CD4-positive, alpha-beta T cell (primary cell): Measurements from ENCODE around the gene ELAC1. TPM values are rescaled to one million over a fixed set of nuclear protein-coding genes. Genes with fewer than 3 reads are reported as not detected.

Source experiments
- ATAC-seq: fragments of 200-7000 bp; cut with Tn5 transposase; one replicate; pipeline ENCODE4 v1.10.0; 2022; ENCODE audit warnings: mild to moderate bottlenecking; ENCODE audit not compliant: poor library complexity
- CTCF ChIA-PET: fragments of 350-600 bp; sonication (Branson Sonifier 250); formaldehyde crosslinking; loops from one replicate; lab custom pipeline; 2021; ENCODE audit warnings: antibody characterized with exemption, inconsistent platforms; lab: Charles Lee
- POLR2A ChIA-PET: fragments of 350-600 bp; sonication (Branson Sonifier 250); formaldehyde crosslinking; loops from one replicate; lab custom pipeline; 2021; ENCODE audit warnings: antibody characterized with exemption, inconsistent platforms; lab: Charles Lee
- DNase-seq, 14 experiments: peaks; one replicate each; pipeline ENCODE4 v3.0.0-alpha.2; 2013 to 2020; ENCODE audit warnings: mixed read lengths in 2 of 14
- H3K27ac ChIP-seq, 2 donors: one replicate each; pipeline versions ENCODE4 v1.5.1 to v1.7.0; 2013; ENCODE audit warnings: low read length in 2 of 2, low read depth in 1 of 2, mild to moderate bottlenecking in 1 of 2
- H3K27me3 ChIP-seq, 2 experiments: 1 replicate in 1 of 2; 2 replicates in 1 of 2; pipeline versions ENCODE4 v1.6.1 to v1.7.0; 2013; ENCODE audit warnings: low read length in 2 of 2, control low read depth in 1 of 2, mild to moderate bottlenecking in 1 of 2, moderate library complexity in 1 of 2; ENCODE audit not compliant: insufficient read depth in 2 of 2, control insufficient read depth in 1 of 2
- H3K36me3 ChIP-seq: one replicate; pipeline ENCODE4 v1.6.1; 2013; ENCODE audit warnings: low read length, control low read depth; ENCODE audit not compliant: insufficient read depth
- H3K4me1 ChIP-seq: one replicate; pipeline ENCODE4 v1.6.1; 2013; ENCODE audit warnings: low read length, control low read depth; ENCODE audit not compliant: insufficient read depth
- H3K4me3 ChIP-seq: one replicate; pipeline ENCODE4 v1.5.1; 2013; ENCODE audit warnings: mild to moderate bottlenecking, low read length, moderate library complexity
- H3K9me3 ChIP-seq, 2 experiments: 1 replicate in 1 of 2; 2 replicates in 1 of 2; pipeline versions ENCODE4 v1.6.1 to v1.7.0; 2013; ENCODE audit warnings: low read length in 2 of 2, mild to moderate bottlenecking in 2 of 2, control low read depth in 1 of 2, moderate library complexity in 1 of 2; ENCODE audit not compliant: control insufficient read depth in 1 of 2, insufficient read depth in 1 of 2
- H3K27ac Mint-ChIP-seq: one replicate; pipeline ENCODE4 v1.8.0; 2020; ENCODE audit warnings: mixed read lengths
- H3K27me3 Mint-ChIP-seq: one replicate; pipeline ENCODE4 v1.8.0; 2021; ENCODE audit warnings: mixed read lengths
- H3K36me3 Mint-ChIP-seq: one replicate; pipeline ENCODE4 v1.8.0; 2021; ENCODE audit warnings: low read depth, mixed read lengths
- H3K4me1 Mint-ChIP-seq: one replicate; pipeline ENCODE4 v1.8.0; 2021; ENCODE audit warnings: low read depth, mixed read lengths
- H3K4me3 Mint-ChIP-seq: one replicate; pipeline ENCODE4 v1.8.0; 2020; ENCODE audit warnings: mild to moderate bottlenecking, mixed read lengths
- H3K9me3 Mint-ChIP-seq: one replicate; pipeline ENCODE4 v1.8.0; 2020; ENCODE audit warnings: mixed read lengths
- CTCF ChIP-seq: fragments of 200-600 bp; IDR thresholded peaks from one replicate; pipeline ENCODE4 v1.8.0; 2022; ENCODE audit warnings: antibody characterized with exemption, mild to moderate bottlenecking
- intact Hi-C, 2 experiments: fragments of 100-400 bp; cut with DNase I in 1 of 2; cut with micrococcal nuclease in 1 of 2; formaldehyde crosslinking; loops; one replicate each; pipeline versions ENCODE4 v1.15.1 to v1.9.0; 2023 to 2025; cut with DNase I, micrococcal nuclease
- total RNA-seq, 174 experiments: library from RNA in 2 of 174; stranded (reverse) in 2 of 174; gene quantifications; one replicate each; pipeline ENCODE4 v1.2.3 and lab custom pipeline; 2021 to 2026

ELAC1 gene
- total RNA-seq, 2 experiments from 2014 or later = 3.0 to 4.6 TPM

- H3K4me3 ChIP-seq = no peak overlapping the region
- no peak overlapping the region for H3K27ac Mint-ChIP-seq
- peaks cover 45% of the 10 kb centered on the region for H3K36me3 Mint-ChIP-seq
- H3K27me3 Mint-ChIP-seq = no peaks in the 10 kb centered on the region
- ChIA-PET CTCF (interaction anchor here (1.0 kb wide), 1 partner anchor 10 kb away, joined by 4 read pairs; no protein-coding TSS in a partner anchor), POLR2A (interaction anchor here (1.3 kb wide), 1 partner anchor 56 kb away, joined by 3 read pairs; the partner anchor contains the start of gene SMAD4)
- peaks cover 0 to 5% of the 10 kb centered on the region in 2 experiments for H3K9me3 ChIP-seq
- H3K9me3 Mint-ChIP-seq = no peaks in the 10 kb centered on the region
- H3K27ac ChIP-seq = no peak overlapping the region
- ATAC-seq (no peak), DNase-seq (peak in 1 of 14 experiments; percentile 26)
- intact Hi-C loops = no loop called here
- H3K27me3 ChIP-seq = no peaks in the 10 kb centered on the region
- H3K4me3 Mint-ChIP-seq = no peak overlapping the region
- peaks cover 35% of the 10 kb centered on the region for H3K4me1 Mint-ChIP-seq
- H3K4me1 ChIP-seq = peaks cover 3% of the 10 kb centered on the region
- TF ChIP-seq CTCF = no peak
- H3K36me3 ChIP-seq = peaks cover 34% of the 10 kb centered on the region
Observed at GRCh38 chr18:50973367-50974126, 5.7 kb downstream of the ELAC1 start.

GRCh38 chr18:50977037-50977760 is 9.4 kb downstream of the ELAC1 start:
- POLR2A ChIA-PET = no interaction called here
- CTCF ChIA-PET = no interaction called here

DNA sequence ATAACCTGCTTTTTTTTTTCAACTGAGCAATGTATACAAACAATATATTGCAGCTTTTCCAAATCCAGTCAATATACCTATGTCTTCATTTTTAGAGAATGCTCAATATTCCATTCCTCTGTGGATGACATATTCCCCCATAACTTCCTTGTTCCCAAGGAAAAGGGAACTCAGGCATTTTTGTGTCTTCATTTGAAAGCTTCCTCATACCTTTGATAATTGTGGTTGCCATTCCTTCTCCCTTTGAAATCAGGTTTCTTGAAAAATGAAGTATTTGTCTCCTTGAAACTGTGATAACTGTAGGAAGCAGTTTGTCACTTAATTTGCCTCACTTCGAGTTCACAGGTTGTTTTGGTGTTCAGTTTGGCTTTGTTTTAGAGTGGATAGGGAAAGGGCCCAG is 13.5 kb downstream of the ELAC1 start:
- Histone ChIP-seq H3K4me3 (no peak overlapping the region), H3K9me3 (peaks cover 0 to 5% of the 10 kb centered on the region in 2 experiments), H3K4me1 (no peaks in the 10 kb centered on the region), H3K27me3 (no peaks in the 10 kb centered on the region), H3K27ac (no peak overlapping the region), H3K36me3 (peaks cover 33% of the 10 kb centered on the region)
- intact Hi-C loops = no loop called here
- ATAC-seq (no peak), DNase-seq (no peak)
- Mint-ChIP-seq H3K4me3 (no peak overlapping the region), H3K36me3 (peaks cover 84% of the 10 kb centered on the region), H3K4me1 (peaks cover 6% of the 10 kb centered on the region), H3K27ac (no peak overlapping the region), H3K27me3 (no peaks in the 10 kb centered on the region), H3K9me3 (no peaks in the 10 kb centered on the region)
- TF ChIP-seq CTCF = no peak
- ChIA-PET POLR2A (interaction anchor here (0.6 kb wide), 1 partner anchor 49 kb away, joined by 3 read pairs; the partner anchor contains the start of gene SMAD4), CTCF (no interaction called here)

More at GRCh38 chr18:50977037-50977760, 9.4 kb downstream of the ELAC1 start:
- Histone ChIP-seq H3K4me3 (no peak overlapping the region), H3K27ac (no peak overlapping the region), H3K4me1 (no peaks in the 10 kb centered on the region), H3K36me3 (peaks cover 39% of the 10 kb centered on the region), H3K9me3 (peaks cover 0 to 5% of the 10 kb centered on the region in 2 experiments), H3K27me3 (no peaks in the 10 kb centered on the region)
- H3K4me3 Mint-ChIP-seq = no peak overlapping the region
- H3K4me1 Mint-ChIP-seq = peaks cover 11% of the 10 kb centered on the region
- DNase-seq (no peak), ATAC-seq (no peak)
- no peak overlapping the region for H3K27ac Mint-ChIP-seq
- intact Hi-C loops = no loop called here
- H3K27me3 Mint-ChIP-seq = no peaks in the 10 kb centered on the region
- no peak for TF ChIP-seq CTCF
- peaks cover 78% of the 10 kb centered on the region for H3K36me3 Mint-ChIP-seq
- H3K9me3 Mint-ChIP-seq = no peaks in the 10 kb centered on the region
